ENCODE results near the gene SPEF1.

The SPEF1 gene

GRCh38 chr20:3728354-3728753 lies 52.9 kb downstream of the SPEF1 start:
- DNase-seq, result no peak
